ENCODE measurements around the gene PSMC1.

DNA sequence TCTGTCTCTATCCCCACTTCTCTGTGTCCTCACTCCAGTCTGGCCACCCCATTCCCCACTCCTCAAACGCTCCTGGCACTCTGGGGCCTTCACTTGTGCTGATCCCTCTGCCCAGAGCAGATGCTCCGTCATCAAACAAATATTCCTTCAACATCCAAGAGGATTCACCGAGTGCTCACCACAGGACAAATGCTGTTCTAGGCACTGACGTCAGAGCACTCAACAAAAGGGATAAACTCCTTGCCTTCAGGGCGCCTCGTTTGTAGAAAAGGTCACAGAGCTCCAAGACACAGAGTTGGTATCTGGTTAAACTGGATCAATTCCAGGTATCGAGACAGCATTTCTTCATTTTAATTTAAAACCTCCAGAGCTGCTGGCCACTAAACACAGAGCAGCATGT, 35.3 kb downstream of the PSMC1 start:
- TF ChIP-seq POLR2A (IDR thresholded peaks at IDR 0.05) = no peak
- TF ChIP-seq, protein P1, sequence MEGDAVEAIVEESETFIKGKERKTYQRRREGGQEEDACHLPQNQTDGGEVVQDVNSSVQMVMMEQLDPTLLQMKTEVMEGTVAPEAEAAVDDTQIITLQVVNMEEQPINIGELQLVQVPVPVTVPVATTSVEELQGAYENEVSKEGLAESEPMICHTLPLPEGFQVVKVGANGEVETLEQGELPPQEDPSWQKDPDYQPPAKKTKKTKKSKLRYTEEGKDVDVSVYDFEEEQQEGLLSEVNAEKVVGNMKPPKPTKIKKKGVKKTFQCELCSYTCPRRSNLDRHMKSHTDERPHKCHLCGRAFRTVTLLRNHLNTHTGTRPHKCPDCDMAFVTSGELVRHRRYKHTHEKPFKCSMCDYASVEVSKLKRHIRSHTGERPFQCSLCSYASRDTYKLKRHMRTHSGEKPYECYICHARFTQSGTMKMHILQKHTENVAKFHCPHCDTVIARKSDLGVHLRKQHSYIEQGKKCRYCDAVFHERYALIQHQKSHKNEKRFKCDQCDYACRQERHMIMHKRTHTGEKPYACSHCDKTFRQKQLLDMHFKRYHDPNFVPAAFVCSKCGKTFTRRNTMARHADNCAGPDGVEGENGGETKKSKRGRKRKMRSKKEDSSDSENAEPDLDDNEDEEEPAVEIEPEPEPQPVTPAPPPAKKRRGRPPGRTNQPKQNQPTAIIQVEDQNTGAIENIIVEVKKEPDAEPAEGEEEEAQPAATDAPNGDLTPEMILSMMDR (IDR thresholded peaks at IDR 0.05) = no peak
